ENCODE results near the gene YY1.

Gene YY1

GRCh38 chr14:100313464-100314230 lies 74.7 kb downstream of the YY1 start:
- no peak for DNase-seq (ENCODE audit: low read depth)

- DNase-seq (ENCODE audit: low read depth) = no peak
Observed at GRCh38 chr14:100314724-100315123, 75.8 kb downstream of the YY1 start.

GRCh38 chr14:100317389-100317788 lies 78.4 kb downstream of the YY1 start:
- DNase-seq (ENCODE audit: low read depth) = no peak

- peak; percentile 50 for DNase-seq (ENCODE audit: low read depth)
Observed at GRCh38 chr14:100317912-100318808, 79.2 kb downstream of the YY1 start.

GRCh38 chr14:100320157-100320856 lies 81.4 kb downstream of the YY1 start:
- no peak for DNase-seq (ENCODE audit: low read depth)

- DNase-seq (ENCODE audit: low read depth) = no peak
Observed at GRCh38 chr14:100321473-100322137, 82.7 kb downstream of the YY1 start.

- no peak for DNase-seq (ENCODE audit: low read depth)
Observed at GRCh38 chr14:100322138-100322957, 83.4 kb downstream of the YY1 start.

GRCh38 chr14:100323121-100323941 lies 84.4 kb downstream of the YY1 start, which contains the start of gene SLC25A47:
Gene SLC25A47 (plus strand): TSS chr14:100323339. CDS start chr14:100323415, 76 bp downstream.
- DNase-seq (ENCODE audit: low read depth) = no peak

GRCh38 chr14:100323942-100324307 lies 85.0 kb downstream of the YY1 start:
- no peak for DNase-seq (ENCODE audit: low read depth)

- no peak for DNase-seq (ENCODE audit: low read depth)
Observed at GRCh38 chr14:100325231-100325632, 86.3 kb downstream of the YY1 start.

GRCh38 chr14:100325958-100326357 lies 87.0 kb downstream of the YY1 start:
- no peak for DNase-seq (ENCODE audit: low read depth)

- DNase-seq (ENCODE audit: low read depth) = no peak
Observed at GRCh38 chr14:100327128-100327527, 88.2 kb downstream of the YY1 start.

- DNase-seq (ENCODE audit: low read depth) = no peak
Observed at GRCh38 chr14:100328495-100329163, 89.7 kb downstream of the YY1 start.

- no peak for DNase-seq (ENCODE audit: low read depth)
Observed at GRCh38 chr14:100329233-100330006, 90.5 kb downstream of the YY1 start.

GRCh38 chr14:100330007-100330344 lies 91.0 kb downstream of the YY1 start:
- DNase-seq (ENCODE audit: low read depth) = no peak

- no peak for DNase-seq (ENCODE audit: low read depth)
Observed at GRCh38 chr14:100330388-100330931, 91.5 kb downstream of the YY1 start.

GRCh38 chr14:100332071-100332639 lies 93.2 kb downstream of the YY1 start:
- DNase-seq (ENCODE audit: low read depth) = no peak
